Heart right ventricle (tissue), 16 donors: Measurements from ENCODE around the gene SPATA16. TPM values are rescaled to one million over a fixed set of nuclear protein-coding genes. Genes with fewer than 3 reads are reported as not detected.
"Not testable (repeated sequence)": the region's sequence is repeated elsewhere in the genome, so short reads cannot be mapped to it uniquely, and the experiment has no call there.

Experiments
- ATAC-seq, 8 donors: fragments of 200-7000 bp; cut with Tn5 transposase; one replicate each; pipeline ENCODE4 v1.9.1; 2020; ENCODE audit warnings: mild to moderate bottlenecking in 8 of 8, moderate library complexity in 8 of 8, moderate number of reproducible peaks in 1 of 8
- DNase-seq, 2 donors: peaks; one replicate each; pipeline ENCODE4 v3.0.0-alpha.2; 2020
- H3K27ac ChIP-seq, 10 donors: fragments of 200-600 bp; sonication (generic) in 2 of 10; one replicate each; pipeline versions ENCODE4 v1.5.0 to v1.8.0; 2020 to 2022; ENCODE audit warnings: mild to moderate bottlenecking in 3 of 10
- H3K27me3 ChIP-seq, 7 donors: fragments of 200-600 bp; one replicate each; pipeline ENCODE4 v1.8.0; 2021 to 2022; ENCODE audit warnings: mild to moderate bottlenecking in 2 of 7
- H3K36me3 ChIP-seq, 9 donors: fragments of 200-600 bp; sonication (generic) in 1 of 9; one replicate each; pipeline versions ENCODE4 v1.5.0 to v1.8.0; 2020 to 2022; ENCODE audit warnings: mild to moderate bottlenecking in 2 of 9
- H3K4me1 ChIP-seq, 9 donors: fragments of 200-600 bp; sonication (generic) in 1 of 9; one replicate each; pipeline versions ENCODE4 v1.5.0 to v1.8.0; 2020 to 2022; ENCODE audit warnings: mild to moderate bottlenecking in 4 of 9
- H3K4me3 ChIP-seq, 10 donors: fragments of 200-600 bp; sonication (generic) in 2 of 10; one replicate each; pipeline versions ENCODE4 v1.5.0 to v1.8.0; 2020 to 2022; ENCODE audit warnings: mild to moderate bottlenecking in 7 of 10, moderate library complexity in 2 of 10
- H3K9me3 ChIP-seq, 11 donors: fragments of 200-600 bp in 10 of 11; sonication (generic) in 2 of 11; one replicate each; pipeline versions ENCODE4 v1.5.0 to v1.8.0; 2013 to 2022; ENCODE audit warnings: mild to moderate bottlenecking in 2 of 11, control low read depth in 1 of 11, moderate library complexity in 1 of 11
- CTCF ChIP-seq, 9 donors: fragments of 200-600 bp; sonication (generic) in 2 of 9; IDR thresholded peaks; one replicate each; pipeline versions ENCODE4 v1.5.0 to v1.8.0; 2021 to 2022; ENCODE audit warnings: antibody characterized with exemption in 9 of 9, mild to moderate bottlenecking in 5 of 9, moderate library complexity in 1 of 9
- WGBS, 2 donors: extraction: QIAGEN DNeasy Blood & Tissue Kit; methylation state at CpG; one replicate each; pipeline ENCODE4 v1.1.7; 2013; ENCODE audit warnings: inconsistent platforms in 1 of 2; 5-methylcytosine and 5-hydroxymethylcytosine counted together
- intact Hi-C, 10 donors: fragments of 100-400 bp; cut with DNase I; formaldehyde crosslinking; loops; one replicate each; pipeline versions ENCODE4 v1.11.1 to v1.14.2; 2022
- polyA plus RNA-seq, 2 donors: library from polyadenylated mRNA; stranded (reverse); fragments of 200-250 nt; gene quantifications; one replicate each; pipeline ENCODE4 v1.2.3, GENCODE V29; 2013
- total RNA-seq, 10 donors: library from RNA; stranded (reverse); fragmentation: NEBNext Ultra II Directional in 3 of 10; extraction: Animal tissue kit (Norgen Biotek cat#: 25700) in 3 of 10; gene quantifications; one replicate each; pipeline versions ENCODE4 v1.2.1 to v1.2.4, GENCODE V29; 2021 to 2023
- donor health status: Arrhythmogenic right ventricular cardiomyopathy.
- donor health status: ischemic (EF 13 %, LVEDD 7.1; RV severe dilation, severe dysfunction).
- donor health status: healthy with polysubstance abuse.
- donor health status: DM: no; HTN: yes; CAD: no.
- donor health status: DM: no; HTN: no; CAD: no.
- donor health status: ischemic (EF 25% LVEDD 6.9; RV normal size, moderate dysfunction).
- donor health status: ischemic (EF 25% LVEDD 5.7; RV mildly dilated, moderate dysfunction).
- donor health status: healthy.
- donor health status: DM: yes; HTN: yes; CAD: no.
- donor health status: Ischemic cardiomyopathy.
- donor health status: ischemic (EF 35%, LVEDD 5.7; RV mildly dilated, moderate dysfunction).
- donor health status: nonischemic (EF 11% LVEDD 7.7; RV severe dilation, severe dysfunction).
- donor health status: DM: yes; HTN: yes; CAD: no.
- donor health status: PGD.
- donor health status: ischemic (EF 29% LVEDD 5.4; RV normal size, mild dysfunction).
- donor health status: nonischemic (EF 23%, LVEDD 6.1; RV moderate dilation, normal function).

Gene SPATA16
- total and polyA plus RNA-seq, 12 donors = not detected

- Histone ChIP-seq H3K4me1 (no peaks in the 10 kb centered on the region), H3K27me3 (no peaks in the 10 kb centered on the region), H3K27ac (no peak overlapping the region), H3K4me3 (no peak overlapping the region), H3K9me3 (no peaks in the 10 kb centered on the region), H3K36me3 (no peaks in the 10 kb centered on the region)
- no peak for DNase-seq
- no peak for TF ChIP-seq CTCF (IDR thresholded peaks at IDR 0.05)
- no peak for ATAC-seq
- intact Hi-C loops = loop anchor here in 1 of 10 donors (2.0 kb wide), 1 partner anchor 64 kb away; no protein-coding TSS in a partner anchor
- WGBS, 2 donors = 75 to 92% methylated on average over 2 of the region's 2 CpGs
These were observed 172.4 kb downstream of the SPATA16 start for GRCh38 chr3:172968646-172969045.

- no peak overlapping the region for H3K4me3 ChIP-seq
- H3K27me3 ChIP-seq = no peaks in the 10 kb centered on the region
- no peaks in the 10 kb centered on the region for H3K36me3 ChIP-seq
- no peak for TF ChIP-seq CTCF (IDR thresholded peaks at IDR 0.05)
- no peak overlapping the region for H3K27ac ChIP-seq
- DNase-seq (no peak), ATAC-seq (no peak)
- no peaks in the 10 kb centered on the region for H3K4me1 ChIP-seq
- no peaks in the 10 kb centered on the region for H3K9me3 ChIP-seq
- intact Hi-C loops = no loop called here
- 78 to 87% methylated on average over 2 of the region's 2 CpGs for WGBS, 2 donors
These were observed 175.8 kb downstream of the SPATA16 start for GRCh38 chr3:172965256-172965655.

- 92 to 96% methylated on average over 3 of the region's 3 CpGs for WGBS, 2 donors
These were observed 180.3 kb downstream of the SPATA16 start for GRCh38 chr3:172960626-172961182.

GRCh38 chr3:172958565-172958964 lies 182.5 kb downstream of the SPATA16 start:
- Histone ChIP-seq H3K27ac (no peak overlapping the region), H3K4me3 (no peak overlapping the region), H3K27me3 (no peaks in the 10 kb centered on the region), H3K4me1 (no peaks in the 10 kb centered on the region), H3K9me3 (no peaks in the 10 kb centered on the region), H3K36me3 (no peaks in the 10 kb centered on the region)
- TF ChIP-seq CTCF (IDR thresholded peaks at IDR 0.05) = no peak
- DNase-seq (no peak), ATAC-seq (no peak)
- 96 to 98% methylated on average over 2 of the region's 2 CpGs for WGBS, 2 donors
- intact Hi-C loops = no loop called here

More at GRCh38 chr3:172960626-172961182, 180.3 kb downstream of the SPATA16 start:
- H3K36me3 ChIP-seq, H3K4me3 ChIP-seq, H3K4me1 ChIP-seq, intact Hi-C loops, H3K27me3 ChIP-seq, H3K9me3 ChIP-seq, ATAC-seq, H3K27ac ChIP-seq, DNase-seq: not testable (repeated sequence)

- no peak for DNase-seq
- Histone ChIP-seq H3K27me3 (no peaks in the 10 kb centered on the region), H3K4me3 (no peak overlapping the region), H3K36me3 (no peaks in the 10 kb centered on the region), H3K4me1 (no peaks in the 10 kb centered on the region), H3K9me3 (peaks cover 0 to under 1% (median 0%) of the 10 kb centered on the region in 11 donors), H3K27ac (no peak overlapping the region)
- ATAC-seq = no peak
- TF ChIP-seq CTCF (IDR thresholded peaks at IDR 0.05) = no peak
- WGBS, 2 donors = 86 to 89% methylated on average over 2 of the region's 2 CpGs
- intact Hi-C loops = no loop called here
These were observed 187.5 kb downstream of the SPATA16 start for GRCh38 chr3:172953571-172953970.
